Lower leg skin (tissue), 3 donors: ENCODE measurements around the gene MAST4.

Experiments used
- POLR2A ChIP-seq, 2 donors: fragments of 450-650 bp; IDR thresholded peaks; one replicate each; pipeline ENCODE4 v1.6.1; 2016 to 2017; ENCODE audit warnings: antibody characterized with exemption in 2 of 2, mild to moderate bottlenecking in 1 of 2, moderate library complexity in 1 of 2
- TF ChIP-seq, protein P1 (sequence below), 3 donors: fragments of 450-650 bp; IDR thresholded peaks; one replicate each; pipeline ENCODE4 v1.5.1; 2016; ENCODE audit warnings: antibody characterized with exemption in 3 of 3, mild to moderate bottlenecking in 3 of 3, moderate library complexity in 2 of 3

- TF ChIP-seq, protein P1, sequence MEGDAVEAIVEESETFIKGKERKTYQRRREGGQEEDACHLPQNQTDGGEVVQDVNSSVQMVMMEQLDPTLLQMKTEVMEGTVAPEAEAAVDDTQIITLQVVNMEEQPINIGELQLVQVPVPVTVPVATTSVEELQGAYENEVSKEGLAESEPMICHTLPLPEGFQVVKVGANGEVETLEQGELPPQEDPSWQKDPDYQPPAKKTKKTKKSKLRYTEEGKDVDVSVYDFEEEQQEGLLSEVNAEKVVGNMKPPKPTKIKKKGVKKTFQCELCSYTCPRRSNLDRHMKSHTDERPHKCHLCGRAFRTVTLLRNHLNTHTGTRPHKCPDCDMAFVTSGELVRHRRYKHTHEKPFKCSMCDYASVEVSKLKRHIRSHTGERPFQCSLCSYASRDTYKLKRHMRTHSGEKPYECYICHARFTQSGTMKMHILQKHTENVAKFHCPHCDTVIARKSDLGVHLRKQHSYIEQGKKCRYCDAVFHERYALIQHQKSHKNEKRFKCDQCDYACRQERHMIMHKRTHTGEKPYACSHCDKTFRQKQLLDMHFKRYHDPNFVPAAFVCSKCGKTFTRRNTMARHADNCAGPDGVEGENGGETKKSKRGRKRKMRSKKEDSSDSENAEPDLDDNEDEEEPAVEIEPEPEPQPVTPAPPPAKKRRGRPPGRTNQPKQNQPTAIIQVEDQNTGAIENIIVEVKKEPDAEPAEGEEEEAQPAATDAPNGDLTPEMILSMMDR (IDR thresholded peaks at IDR 0.05): no peak
- TF ChIP-seq POLR2A (IDR thresholded peaks at IDR 0.05): no peak
Measured at GRCh38 chr5:66903218-66903617, 307.0 kb downstream of the MAST4 start.
